IPS DF 4.7 (cell line): Measurements from ENCODE around the gene ARF1.
"Not testable (repeated sequence)": the region's sequence is repeated elsewhere in the genome, so short reads cannot be mapped to it uniquely, and the experiment has no call there.

Experiments
- DNase-seq: peaks from one replicate; pipeline ENCODE4 v3.0.0-alpha.2; 2013; ENCODE audit warnings: low spot score; ENCODE audit errors: extremely low read depth

ARF1 gene

DNA sequence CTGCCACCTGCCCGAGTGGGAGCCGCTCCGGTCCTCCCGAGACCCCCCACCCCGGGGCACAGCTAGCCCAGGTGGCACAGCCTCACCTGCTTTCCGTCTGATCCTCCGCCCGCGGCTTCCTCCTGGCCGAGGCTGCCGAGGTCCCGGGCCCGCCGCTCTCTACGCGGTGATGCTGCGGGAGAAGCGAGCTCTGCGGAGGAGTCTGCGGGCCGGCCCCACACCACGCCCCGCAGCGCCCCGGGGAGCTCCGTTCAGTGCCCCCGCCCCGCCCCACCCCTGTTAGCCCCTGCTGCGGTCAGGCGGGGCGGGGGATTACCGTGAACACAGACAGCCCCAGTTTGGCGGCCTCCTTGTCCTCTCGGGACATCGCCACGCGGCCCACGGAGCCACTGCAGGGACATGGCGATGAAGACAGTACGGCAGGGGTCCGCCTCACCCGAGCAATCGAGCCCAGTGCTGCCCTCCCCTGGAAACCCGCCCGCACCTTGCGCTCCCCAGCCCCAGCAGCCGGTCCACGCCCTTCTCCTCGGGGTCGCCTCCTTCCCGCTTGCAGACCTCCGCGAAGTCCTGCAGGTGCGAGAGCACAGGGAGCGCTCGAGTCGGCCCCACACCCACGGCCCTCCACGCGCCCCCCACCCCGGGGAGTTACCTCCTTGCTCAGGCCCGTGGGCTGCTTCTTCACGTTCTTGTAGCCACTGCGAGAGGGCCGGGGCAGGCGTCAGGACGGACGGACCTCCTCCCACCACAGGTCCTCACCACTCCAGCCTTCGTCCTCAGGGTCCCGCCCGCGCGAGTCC lies 19.7 kb downstream of the ARF1 start:
- no peak for DNase-seq

- DNase-seq: peak; percentile 72
These were observed 20.5 kb downstream of the ARF1 start, which contains the start of gene C1orf35 for GRCh38 chr1:228102791-228103620. Gene C1orf35, minus strand, starts transcription at chr1:228103325. Its CDS starts 98 bp downstream, at chr1:228103227.

GRCh38 chr1:228104526-228105269 lies 22.2 kb downstream of the ARF1 start:
- DNase-seq: no peak

DNA sequence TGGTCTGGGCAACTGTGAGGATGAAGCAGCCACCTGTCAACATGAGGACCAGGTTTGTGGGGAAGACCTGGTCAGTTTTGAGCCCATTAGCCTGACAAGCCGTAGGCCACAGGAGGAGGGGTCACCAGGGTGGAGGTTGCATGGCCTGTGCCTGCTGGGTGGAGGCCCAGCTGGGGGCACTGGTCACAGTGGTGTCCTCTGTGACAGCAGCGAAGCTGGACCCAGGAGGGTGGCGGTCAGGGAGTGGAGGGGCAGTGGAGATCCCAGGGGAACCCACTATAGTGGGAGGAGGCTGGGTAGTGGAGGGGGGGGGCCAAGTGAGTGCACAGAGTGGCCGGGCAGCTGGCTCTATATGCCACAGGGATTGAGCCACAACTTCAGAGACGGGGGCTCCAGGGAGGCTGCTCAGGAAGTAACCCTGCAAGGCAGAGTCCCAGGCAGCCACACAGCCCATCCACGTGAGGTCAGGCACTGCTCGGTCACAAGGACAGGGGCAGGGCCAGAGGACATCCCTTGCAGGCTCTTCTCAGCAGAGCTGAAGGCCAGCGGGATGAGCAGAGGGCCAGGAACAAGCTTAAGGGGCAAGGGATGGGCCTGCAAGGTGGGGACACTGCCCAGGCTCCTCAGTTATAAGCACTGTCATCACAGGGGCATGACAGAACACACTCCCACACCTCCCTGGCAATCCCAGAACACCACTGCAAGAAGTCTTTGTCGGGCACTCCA lies 22.9 kb downstream of the ARF1 start:
- no peak for DNase-seq

DNA sequence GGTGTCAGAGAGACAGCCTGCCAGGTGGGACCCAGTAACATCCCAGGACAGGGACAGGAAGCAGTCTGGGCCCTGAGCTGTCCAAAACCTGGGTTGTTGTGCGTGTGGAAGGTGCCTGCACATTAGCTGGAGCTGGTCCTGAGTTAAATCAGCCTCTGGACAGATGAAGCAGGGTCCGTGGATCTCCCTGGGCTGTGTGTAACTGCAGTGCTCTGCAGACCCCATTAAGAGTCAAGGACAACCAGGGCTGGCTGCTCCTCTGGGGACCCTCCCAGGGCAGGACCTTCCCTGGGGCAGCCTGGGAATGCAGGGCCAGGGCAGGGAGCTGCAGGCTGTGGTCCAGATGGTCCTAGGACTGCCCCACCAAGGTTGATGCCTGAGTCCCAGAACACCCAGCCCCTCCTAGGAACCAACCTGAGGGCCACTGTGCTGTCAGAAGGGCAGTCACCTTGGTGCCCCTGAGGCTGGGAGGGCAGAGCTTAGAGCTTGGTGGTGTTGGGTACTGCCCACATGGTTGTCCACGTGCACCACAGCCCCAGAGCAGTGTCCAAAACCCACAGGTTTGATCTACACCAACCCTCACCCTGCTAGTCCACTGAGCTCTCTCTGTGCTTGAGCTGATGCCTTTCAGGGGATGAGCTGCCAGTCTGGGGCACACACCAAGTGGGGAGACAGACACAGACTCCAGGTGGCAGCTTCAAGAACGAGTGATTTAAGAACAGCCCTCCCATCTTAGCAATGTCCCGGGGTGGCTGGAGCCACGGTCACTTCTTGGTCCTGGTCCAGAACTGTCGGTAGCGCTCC lies 23.7 kb downstream of the ARF1 start:
- no peak for DNase-seq

GRCh38 chr1:228106800-228107054 lies 24.2 kb downstream of the ARF1 start:
- DNase-seq: no peak

- DNase-seq: no peak
These were observed 25.1 kb downstream of the ARF1 start for GRCh38 chr1:228107636-228108035.

GRCh38 chr1:228108055-228108690 lies 25.7 kb downstream of the ARF1 start:
- no peak for DNase-seq

DNA sequence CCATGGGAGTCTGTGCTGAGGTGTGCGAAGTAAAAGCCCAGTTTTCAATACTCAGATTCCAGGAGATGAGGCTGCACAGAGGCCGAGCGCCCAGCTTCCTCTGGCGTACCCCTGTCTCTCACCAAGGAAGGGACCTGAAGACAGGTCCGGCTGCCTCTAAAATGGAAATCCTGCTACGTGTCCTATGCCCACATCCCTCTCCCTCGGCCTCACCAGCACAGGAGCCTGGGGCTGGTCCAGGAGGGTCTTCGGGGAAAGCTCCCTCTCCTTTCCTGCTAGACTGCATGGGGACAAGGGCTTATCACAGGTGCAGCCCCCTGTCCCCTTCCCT lies 26.2 kb downstream of the ARF1 start:
- DNase-seq: no peak

DNA sequence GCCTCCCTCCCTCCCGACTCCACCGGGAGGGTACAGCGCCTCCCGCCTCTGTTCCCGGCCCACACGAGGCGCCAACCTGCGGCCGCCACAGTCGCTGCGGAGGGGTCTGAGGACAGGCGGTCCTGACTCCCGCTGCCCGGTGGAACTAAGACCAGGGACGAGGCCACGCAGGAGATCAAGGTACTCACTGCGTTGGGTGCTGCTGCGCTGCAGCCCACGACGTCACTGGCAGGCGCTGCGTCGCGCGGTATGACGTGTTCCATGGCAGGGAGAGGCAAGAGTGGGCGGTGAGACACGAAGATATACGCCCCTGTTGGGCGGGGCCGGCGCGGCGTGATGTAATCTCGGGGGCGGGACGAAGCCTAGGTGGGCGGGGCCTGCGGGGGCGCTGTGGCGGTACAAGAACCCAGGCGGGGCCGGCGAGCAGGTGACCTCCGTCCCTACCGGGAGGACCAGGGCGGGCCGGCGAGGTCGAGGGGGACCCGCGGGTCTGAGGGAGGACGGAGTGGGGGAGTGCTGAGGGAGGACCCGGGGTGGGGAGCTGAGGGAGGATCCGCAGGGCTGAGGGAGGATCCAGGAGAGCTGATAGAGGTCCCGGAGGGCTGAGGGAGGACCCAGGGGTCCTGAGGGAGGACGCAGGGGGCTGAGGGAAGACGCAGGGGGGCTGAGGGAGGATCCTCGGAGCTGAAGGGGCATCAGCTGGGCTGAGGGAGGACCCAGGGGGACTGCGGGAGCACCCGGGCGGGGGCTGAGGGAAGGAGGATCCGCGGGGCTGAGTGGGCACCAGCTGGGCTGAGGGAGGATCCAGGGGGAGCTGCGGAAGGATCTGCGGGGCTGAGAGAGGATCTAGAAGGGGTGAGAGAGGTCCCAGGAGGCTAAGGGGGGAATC lies 26.8 kb downstream of the ARF1 start, which contains the start of gene MRPL55:
MRPL55 (minus strand) TSS at position 227 of the 889 bp plus-strand sequence. CDS start 1,039 bp downstream, outside the sequence.
- peak; percentile 41 for DNase-seq

DNA sequence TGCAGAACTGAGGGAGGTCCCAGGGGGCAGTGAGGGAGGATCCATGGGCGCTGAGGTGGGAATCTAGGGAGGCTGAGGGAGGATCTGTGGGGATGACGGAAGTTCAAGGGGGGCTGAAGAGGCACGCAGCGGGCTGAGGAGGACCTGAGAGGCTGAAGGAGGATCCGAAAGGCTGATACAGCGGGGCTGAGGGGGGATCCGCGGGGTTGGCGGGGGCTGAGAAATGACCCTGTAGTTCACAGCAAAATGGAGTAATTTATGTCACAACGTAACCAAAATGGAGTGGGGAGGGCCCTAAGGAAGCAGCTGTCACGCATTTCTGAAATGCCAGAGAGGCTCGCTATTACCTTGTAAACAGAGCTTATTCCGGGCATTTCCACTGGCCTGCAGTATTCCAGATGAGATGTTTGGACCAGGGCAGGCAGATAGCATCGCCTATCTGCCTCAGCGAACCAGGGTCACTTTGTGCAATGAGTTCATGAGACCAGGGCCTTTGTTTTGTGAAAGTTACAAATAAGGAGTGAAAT lies 27.5 kb downstream of the ARF1 start:
- no peak for DNase-seq

DNA sequence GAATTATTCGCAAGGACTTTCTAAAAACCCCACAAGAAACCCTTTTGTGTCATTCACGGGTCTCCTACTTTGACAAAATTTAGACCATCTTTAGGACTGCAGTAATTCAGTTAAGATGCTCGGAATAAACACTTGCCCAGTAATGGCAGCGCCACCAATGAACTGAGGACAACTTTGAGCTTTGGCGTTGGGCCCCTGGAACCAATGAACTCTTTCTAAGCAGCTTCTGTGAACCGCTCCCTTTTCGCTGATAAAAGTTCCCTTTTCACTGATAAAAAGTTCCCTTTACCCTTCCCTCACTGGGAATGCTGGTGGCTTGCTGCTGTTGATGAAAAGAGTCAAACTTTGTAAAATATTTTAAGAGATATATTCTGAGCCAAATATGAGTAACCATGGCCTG lies 28.0 kb downstream of the ARF1 start:
- no peak for DNase-seq

GRCh38 chr1:228111315-228111714 lies 28.8 kb downstream of the ARF1 start:
- not testable (repeated sequence) for DNase-seq

GRCh38 chr1:228112167-228112566 lies 29.7 kb downstream of the ARF1 start:
- no peak for DNase-seq

DNA sequence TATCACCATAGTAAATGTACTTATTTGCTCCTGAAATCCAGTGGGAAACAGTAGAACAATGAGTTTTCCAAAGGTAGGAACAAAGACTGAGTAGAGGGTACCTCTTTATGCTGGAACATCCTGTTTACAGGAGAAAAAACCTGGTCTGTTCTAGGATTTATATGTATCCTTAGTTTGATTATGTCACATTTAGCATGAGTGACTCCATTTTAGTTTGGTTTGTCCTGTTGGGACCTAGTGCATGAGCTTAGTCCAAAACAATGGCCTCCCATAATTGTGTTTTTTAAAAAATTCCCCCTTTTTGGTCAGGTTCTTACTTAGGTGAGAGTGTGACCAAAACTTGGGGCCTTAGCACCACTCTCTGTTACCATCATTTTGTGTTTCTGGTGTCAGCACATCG lies 30.1 kb downstream of the ARF1 start:
- DNase-seq: no peak

GRCh38 chr1:228114827-228115226 lies 32.3 kb downstream of the ARF1 start:
- DNase-seq: no peak

- no peak for DNase-seq
These were observed 34.8 kb downstream of the ARF1 start for GRCh38 chr1:228117335-228117734.

DNA sequence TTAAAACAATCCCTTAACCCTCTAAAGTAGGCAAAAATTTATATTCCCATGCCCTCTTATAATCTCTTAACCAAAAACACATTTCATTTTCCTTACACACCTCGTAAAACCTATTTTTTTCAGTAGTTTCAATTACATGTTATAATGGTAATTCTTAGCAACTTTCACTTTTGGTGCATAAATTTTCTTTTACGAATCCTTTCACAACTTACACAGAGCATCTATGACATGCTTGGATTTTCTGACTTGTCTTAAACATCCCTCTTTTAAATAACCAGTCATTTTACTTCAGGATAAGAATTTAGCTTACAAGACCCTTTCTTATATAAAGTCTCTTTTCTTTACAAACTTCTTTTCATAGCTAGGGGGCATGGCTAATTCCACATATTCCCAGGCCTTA lies 35.5 kb downstream of the ARF1 start:
- DNase-seq: no peak

DNA sequence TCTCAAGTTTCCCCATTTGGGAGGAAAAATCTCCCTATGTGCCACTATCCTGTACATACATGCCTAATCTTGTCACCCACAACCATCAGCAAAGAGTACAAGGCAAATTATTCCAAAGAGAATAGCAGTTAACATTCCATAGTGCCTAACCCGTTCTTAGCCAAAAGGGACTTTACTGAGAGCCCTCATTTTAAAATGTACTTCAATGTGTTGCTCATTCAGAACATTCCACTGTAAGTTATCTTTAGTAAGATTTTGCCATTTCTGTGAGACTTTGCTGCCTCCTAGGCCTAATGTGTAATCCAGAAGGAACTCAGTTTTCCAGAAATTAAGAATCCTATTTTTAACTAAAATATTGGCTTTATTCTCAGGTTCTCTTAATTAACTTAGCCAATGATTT lies 37.8 kb downstream of the ARF1 start:
- no peak for DNase-seq
